HG03097 (cell line): ENCODE results near the gene VSIG2.
"Not testable (repeated sequence)": the region's sequence is repeated elsewhere in the genome, so short reads cannot be mapped to it uniquely, and the experiment has no call there.

Experiments used
- ATAC-seq: cut with Tn5 transposase; IDR thresholded peaks from one replicate; pipeline ENCODE4 v1.9.1; 2021; ENCODE audit not compliant: unreplicated experiment, low FRiP score

The VSIG2 gene

GRCh38 chr11:124751741-124752470, at the start of gene VSIG2:
Gene VSIG2, minus strand, starts transcription at chr11:124752255. Its CDS starts 118 bp downstream, at chr11:124752137.
- ATAC-seq = no peak

DNA sequence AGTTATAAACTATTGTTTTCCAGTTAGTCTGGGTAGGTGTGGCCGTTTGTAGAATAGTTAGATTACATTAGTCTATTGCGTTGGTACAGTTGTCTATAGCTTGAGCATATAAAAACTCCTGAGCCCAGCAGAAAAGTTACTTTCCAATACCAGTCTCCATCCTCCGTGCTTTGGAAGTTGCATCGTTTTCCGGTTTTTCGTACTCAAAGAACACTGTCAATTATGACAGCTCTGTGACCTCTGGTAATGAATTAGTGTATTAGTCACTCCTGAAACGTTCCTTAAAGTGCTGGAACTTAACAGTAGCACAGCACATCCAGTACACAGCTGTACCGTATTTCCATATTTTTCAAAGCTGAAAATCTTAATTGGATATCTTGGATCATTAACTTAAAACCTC, 49.0 kb upstream of the VSIG2 start:
- ATAC-seq = no peak

- ATAC-seq = peak; percentile 80
Observed at GRCh38 chr11:124800226-124800929, 48.3 kb upstream of the VSIG2 start, which contains the start of gene MSANTD2. Gene MSANTD2, minus strand, starts transcription at chr11:124800406. Its CDS starts 26 bp downstream, at chr11:124800380.

- peak; percentile 31 for ATAC-seq
Observed at GRCh38 chr11:124799348-124800225, 47.5 kb upstream of the VSIG2 start.

DNA sequence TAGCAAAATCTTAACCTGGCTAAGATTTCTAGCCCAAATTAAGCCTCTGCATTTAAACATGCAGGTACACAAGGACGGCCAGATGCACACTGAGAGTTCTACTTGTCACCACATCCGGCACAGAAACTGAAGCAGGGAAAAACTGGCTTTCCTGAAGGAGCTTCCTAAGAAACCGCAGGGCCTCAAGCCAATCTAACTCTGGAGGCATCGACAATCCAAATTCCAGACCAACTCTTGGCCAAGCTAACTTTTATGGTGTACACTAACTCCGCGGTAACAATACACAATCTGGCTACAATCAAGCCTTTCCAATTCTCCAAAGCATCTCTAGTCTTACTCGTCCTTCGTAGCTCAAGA, 46.9 kb upstream of the VSIG2 start:
- no peak for ATAC-seq

DNA sequence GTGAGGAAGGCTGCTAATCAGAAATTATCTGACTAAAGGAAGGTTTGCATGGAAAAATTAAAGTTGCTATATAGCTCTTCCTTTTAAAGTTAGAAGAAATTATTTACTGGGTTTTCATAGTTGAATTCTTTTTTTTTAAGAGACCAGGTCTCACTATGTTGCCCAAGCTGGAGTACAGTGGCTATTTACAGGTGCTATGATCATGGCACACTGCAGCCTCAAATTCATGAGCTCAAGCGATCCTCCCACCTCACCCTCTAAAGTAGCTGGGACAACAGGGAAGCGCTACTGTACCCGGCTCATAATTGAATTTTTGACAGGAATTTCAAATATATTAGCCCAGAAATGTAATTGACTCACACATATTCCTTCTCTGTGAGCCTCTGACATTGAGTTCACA, 44.3 kb upstream of the VSIG2 start:
- no peak for ATAC-seq

DNA sequence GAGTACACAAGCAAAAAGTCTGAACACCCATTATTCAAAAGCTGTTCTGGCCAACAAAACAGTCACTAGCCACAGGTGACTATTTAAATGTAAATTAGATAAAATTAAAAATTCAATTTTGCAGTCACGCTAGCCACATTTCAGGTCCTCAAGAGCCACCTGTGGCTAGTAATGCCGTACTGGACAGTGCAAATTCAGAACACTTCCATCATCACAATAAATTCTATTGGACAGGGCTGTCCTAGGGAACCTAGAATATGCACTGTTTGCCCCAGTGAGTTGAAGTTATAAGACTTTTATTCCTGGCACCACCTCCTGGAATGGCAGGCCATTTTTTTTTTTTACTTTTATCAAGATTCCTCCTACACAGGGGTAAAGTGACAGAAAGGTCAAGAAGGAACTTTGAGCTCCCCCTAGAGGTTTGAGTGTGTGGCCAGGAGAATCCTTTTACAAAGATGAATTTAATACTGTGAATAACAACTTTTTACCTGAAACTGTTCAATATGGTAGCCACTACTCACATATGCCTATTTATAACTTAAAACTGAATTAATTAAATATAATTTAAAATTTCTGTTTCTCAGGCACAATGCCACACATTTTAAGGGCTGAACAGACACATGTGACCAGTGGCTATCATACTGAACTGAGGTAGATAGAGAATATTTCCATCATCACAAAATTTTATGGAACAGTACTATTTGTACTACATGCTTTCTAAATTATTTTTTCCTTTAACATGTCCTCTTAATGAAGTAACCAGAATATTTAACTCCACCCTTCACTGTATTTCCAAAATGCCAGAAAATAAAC, 41.6 kb upstream of the VSIG2 start:
- ATAC-seq = no peak

DNA sequence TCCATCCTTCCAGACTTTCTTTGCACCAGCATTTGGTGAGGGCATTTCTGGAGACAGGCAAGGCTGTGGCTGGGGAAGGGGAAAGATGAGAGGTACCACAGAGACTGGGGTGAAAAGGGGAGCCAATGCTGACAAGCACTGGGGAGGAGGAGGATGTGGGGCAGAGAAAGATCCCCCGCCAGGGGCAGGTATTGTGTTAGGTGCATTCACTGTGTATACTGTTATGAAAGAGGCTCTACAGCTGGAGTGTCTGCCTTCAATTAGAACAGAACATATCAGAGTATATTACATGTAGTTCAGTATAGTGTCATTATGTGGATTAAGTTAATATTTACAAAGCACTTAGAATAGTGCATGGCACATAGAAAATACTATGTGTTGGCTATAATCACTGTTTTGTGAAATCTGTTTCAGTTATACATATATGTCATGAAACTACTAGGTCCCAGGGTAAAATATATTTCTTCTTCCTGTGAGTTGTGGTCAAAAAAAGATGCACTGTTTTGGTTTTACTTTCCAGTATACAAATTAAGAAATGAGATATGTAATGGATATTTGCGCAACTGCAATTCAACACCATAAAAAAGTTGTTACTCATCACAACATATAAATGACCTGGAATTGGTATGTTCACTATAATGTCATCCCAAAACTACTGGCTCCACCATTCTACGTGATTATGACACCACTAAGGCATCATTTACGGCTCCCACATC, 39.7 kb upstream of the VSIG2 start:
- ATAC-seq = peak; percentile 69

GRCh38 chr11:124788521-124788920, 36.5 kb upstream of the VSIG2 start:
- ATAC-seq = no peak

- ATAC-seq = no peak
Observed at GRCh38 chr11:124784051-124784450, 32.0 kb upstream of the VSIG2 start.

- no peak for ATAC-seq
Observed at GRCh38 chr11:124783002-124783401, 30.9 kb upstream of the VSIG2 start.

DNA sequence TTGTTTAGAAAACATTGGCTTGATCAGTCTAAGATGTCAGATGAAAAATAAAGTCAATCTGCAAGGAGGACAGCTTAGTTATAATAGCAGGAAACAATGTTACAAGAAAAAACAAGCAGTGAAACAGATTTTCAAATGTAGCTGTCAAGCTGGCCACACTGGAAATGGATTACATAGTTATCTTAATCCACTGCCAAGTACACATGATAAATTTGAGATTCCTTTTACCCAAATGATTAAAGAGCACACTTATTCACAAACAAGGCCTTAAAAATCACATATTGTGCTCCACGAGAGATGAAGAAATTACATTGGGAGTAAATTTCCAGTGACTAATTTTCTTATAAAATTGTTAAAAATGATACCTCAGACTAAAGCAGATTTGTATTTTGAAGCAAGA, 27.5 kb upstream of the VSIG2 start:
- ATAC-seq = no peak

DNA sequence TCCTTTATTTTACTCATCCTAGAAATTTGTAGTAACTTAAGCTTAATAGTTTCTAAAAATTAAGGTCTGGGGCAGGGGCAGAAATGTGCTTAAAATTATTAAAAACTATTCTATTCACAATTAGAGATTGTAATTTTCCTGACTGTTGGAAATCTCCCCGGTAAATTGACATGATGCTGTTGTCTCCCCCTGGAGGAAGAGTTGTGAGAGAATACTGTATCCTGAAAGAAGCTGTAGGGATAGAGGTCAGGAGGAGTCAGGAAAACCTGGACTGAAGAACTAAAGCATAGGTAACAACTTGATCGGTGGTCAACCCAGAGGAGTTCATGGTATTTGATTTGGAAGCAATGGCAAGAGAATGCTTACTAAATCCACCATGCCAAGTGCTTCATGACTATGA, 26.2 kb upstream of the VSIG2 start:
- no peak for ATAC-seq

DNA sequence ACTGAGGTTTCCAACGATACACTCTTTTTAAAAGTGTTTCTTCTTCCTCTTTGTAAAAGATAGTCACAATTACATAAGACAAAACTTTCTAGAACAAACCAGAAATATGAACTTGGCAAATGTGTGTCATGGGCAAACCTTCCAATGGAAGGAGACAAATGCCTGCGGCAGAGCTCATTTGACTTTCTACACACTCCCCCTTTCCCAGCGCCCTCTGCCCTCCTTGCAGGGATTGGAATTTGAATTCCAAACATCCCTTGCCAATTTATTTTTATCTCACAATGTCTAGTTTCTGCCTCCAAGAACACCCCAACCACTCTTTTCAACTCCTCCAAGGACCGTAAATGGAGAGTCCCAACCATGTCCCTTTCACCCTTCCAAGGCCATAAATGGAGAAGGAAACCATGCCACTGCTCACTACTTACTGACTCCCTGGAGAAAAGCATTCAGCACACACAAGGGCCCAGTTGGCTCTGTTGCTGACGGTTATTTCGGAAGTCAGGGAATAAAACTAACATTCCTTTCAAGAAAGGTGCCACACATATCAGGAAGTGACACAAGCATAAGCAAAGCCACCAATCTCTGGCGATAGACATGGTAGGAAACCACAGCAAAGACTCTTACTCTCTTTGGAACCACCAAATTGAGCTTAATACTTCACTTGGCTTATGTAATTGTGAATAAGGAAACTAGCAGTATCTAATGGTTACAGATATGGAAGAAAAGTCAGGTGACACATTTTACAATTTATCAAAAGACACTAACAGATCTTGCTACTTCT, 25.0 kb upstream of the VSIG2 start:
- ATAC-seq = no peak

- ATAC-seq = not testable (repeated sequence)
Observed at GRCh38 chr11:124770959-124771358, 18.9 kb upstream of the VSIG2 start.

- ATAC-seq = no peak
Observed at GRCh38 chr11:124769806-124770774, 18.0 kb upstream of the VSIG2 start.

- no peak for ATAC-seq
Observed at GRCh38 chr11:124768914-124769313, 16.9 kb upstream of the VSIG2 start.

DNA sequence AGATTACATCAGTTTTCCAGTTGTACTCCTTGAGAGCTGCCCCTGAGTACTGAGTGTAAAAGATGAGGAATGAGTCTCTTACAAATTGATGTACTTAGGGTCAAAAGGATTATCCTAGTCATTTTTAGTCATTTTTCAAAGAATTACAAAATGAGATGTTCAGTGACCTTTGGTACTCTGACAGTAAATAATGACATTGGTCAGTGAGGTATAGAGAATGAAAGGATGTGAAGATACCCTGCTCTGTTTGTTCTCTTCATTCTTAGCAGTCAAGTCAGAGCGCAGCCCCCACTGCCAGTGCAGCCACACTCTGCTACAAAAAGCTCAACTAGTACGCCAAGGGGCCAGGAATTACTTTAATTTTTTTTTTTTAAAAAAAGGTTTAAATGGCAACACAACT, 14.1 kb upstream of the VSIG2 start:
- no peak for ATAC-seq
